Heart right ventricle (tissue), 16 donors: Measurements from ENCODE around the gene SGTA. TPM values are rescaled to one million over a fixed set of nuclear protein-coding genes. Genes with fewer than 3 reads are reported as not detected.

Source experiments
- ATAC-seq, 8 donors: fragments of 200-7000 bp; cut with Tn5 transposase; one replicate each; pipeline ENCODE4 v1.9.1; 2020; ENCODE audit warnings: mild to moderate bottlenecking in 8 of 8, moderate library complexity in 8 of 8, moderate number of reproducible peaks in 1 of 8
- DNase-seq, 2 donors: peaks; one replicate each; pipeline ENCODE4 v3.0.0-alpha.2; 2020
- H3K27ac ChIP-seq, 10 donors: fragments of 200-600 bp; sonication (generic) in 2 of 10; one replicate each; pipeline versions ENCODE4 v1.5.0 to v1.8.0; 2020 to 2022; ENCODE audit warnings: mild to moderate bottlenecking in 3 of 10
- H3K27me3 ChIP-seq, 7 donors: fragments of 200-600 bp; one replicate each; pipeline ENCODE4 v1.8.0; 2021 to 2022; ENCODE audit warnings: mild to moderate bottlenecking in 2 of 7
- H3K36me3 ChIP-seq, 9 donors: fragments of 200-600 bp; sonication (generic) in 1 of 9; one replicate each; pipeline versions ENCODE4 v1.5.0 to v1.8.0; 2020 to 2022; ENCODE audit warnings: mild to moderate bottlenecking in 2 of 9
- H3K4me1 ChIP-seq, 9 donors: fragments of 200-600 bp; sonication (generic) in 1 of 9; one replicate each; pipeline versions ENCODE4 v1.5.0 to v1.8.0; 2020 to 2022; ENCODE audit warnings: mild to moderate bottlenecking in 4 of 9
- H3K4me3 ChIP-seq, 10 donors: fragments of 200-600 bp; sonication (generic) in 2 of 10; one replicate each; pipeline versions ENCODE4 v1.5.0 to v1.8.0; 2020 to 2022; ENCODE audit warnings: mild to moderate bottlenecking in 7 of 10, moderate library complexity in 2 of 10
- H3K9me3 ChIP-seq, 11 donors: fragments of 200-600 bp in 10 of 11; sonication (generic) in 2 of 11; one replicate each; pipeline versions ENCODE4 v1.5.0 to v1.8.0; 2013 to 2022; ENCODE audit warnings: mild to moderate bottlenecking in 2 of 11, control low read depth in 1 of 11, moderate library complexity in 1 of 11
- CTCF ChIP-seq, 9 donors: fragments of 200-600 bp; sonication (generic) in 2 of 9; IDR thresholded peaks; one replicate each; pipeline versions ENCODE4 v1.5.0 to v1.8.0; 2021 to 2022; ENCODE audit warnings: antibody characterized with exemption in 9 of 9, mild to moderate bottlenecking in 5 of 9, moderate library complexity in 1 of 9
- WGBS, 2 donors: extraction: QIAGEN DNeasy Blood & Tissue Kit; methylation state at CpG; one replicate each; pipeline ENCODE4 v1.1.7; 2013; ENCODE audit warnings: inconsistent platforms in 1 of 2; 5-methylcytosine and 5-hydroxymethylcytosine counted together
- intact Hi-C, 10 donors: fragments of 100-400 bp; cut with DNase I; formaldehyde crosslinking; loops; one replicate each; pipeline versions ENCODE4 v1.11.1 to v1.14.2; 2022
- polyA plus RNA-seq, 2 donors: library from polyadenylated mRNA; stranded (reverse); fragments of 200-250 nt; gene quantifications; one replicate each; pipeline ENCODE4 v1.2.3, GENCODE V29; 2013
- total RNA-seq, 10 donors: library from RNA; stranded (reverse); fragmentation: NEBNext Ultra II Directional in 3 of 10; extraction: Animal tissue kit (Norgen Biotek cat#: 25700) in 3 of 10; gene quantifications; one replicate each; pipeline versions ENCODE4 v1.2.1 to v1.2.4, GENCODE V29; 2021 to 2023
- donor health status: Arrhythmogenic right ventricular cardiomyopathy.
- donor health status: ischemic (EF 13 %, LVEDD 7.1; RV severe dilation, severe dysfunction).
- donor health status: healthy with polysubstance abuse.
- donor health status: DM: no; HTN: yes; CAD: no.
- donor health status: DM: no; HTN: no; CAD: no.
- donor health status: ischemic (EF 25% LVEDD 6.9; RV normal size, moderate dysfunction).
- donor health status: ischemic (EF 25% LVEDD 5.7; RV mildly dilated, moderate dysfunction).
- donor health status: healthy.
- donor health status: DM: yes; HTN: yes; CAD: no.
- donor health status: Ischemic cardiomyopathy.
- donor health status: ischemic (EF 35%, LVEDD 5.7; RV mildly dilated, moderate dysfunction).
- donor health status: nonischemic (EF 11% LVEDD 7.7; RV severe dilation, severe dysfunction).
- donor health status: DM: yes; HTN: yes; CAD: no.
- donor health status: PGD.
- donor health status: ischemic (EF 29% LVEDD 5.4; RV normal size, mild dysfunction).
- donor health status: nonischemic (EF 23%, LVEDD 6.1; RV moderate dilation, normal function).

The SGTA gene
- total and polyA plus RNA-seq, 12 donors, result 52.6 to 102 (median 66.2) TPM

DNA sequence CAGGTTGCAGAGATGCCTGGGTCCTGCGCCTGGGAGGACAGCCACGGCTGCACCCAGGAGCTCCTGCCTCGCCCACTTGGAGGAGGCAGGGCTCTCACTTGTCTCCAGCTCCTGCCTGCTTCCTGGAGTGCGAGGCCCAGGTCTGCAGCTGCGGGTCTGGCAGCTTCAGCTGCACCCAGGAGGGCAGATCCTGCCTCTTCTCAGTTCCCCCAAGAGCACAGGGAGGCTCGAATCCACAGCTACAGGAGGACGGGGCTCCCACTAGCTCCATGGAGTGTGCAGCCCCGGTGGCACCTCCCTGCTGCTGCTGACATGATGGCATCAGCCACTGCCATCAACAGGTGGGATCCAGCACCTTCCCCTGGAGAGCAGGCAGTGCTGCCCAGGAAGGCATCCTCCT is 41.1 kb upstream of the SGTA start:
- intact Hi-C loops, result no loop called here
- Histone ChIP-seq H3K9me3 (peaks cover 0 to 23% (median 0%) of the 10 kb centered on the region in 11 donors), H3K36me3 (peaks cover 0 to 51% (median 21%) of the 10 kb centered on the region in 9 donors), H3K4me1 (peaks cover 0 to 18% (median 8%) of the 10 kb centered on the region in 9 donors), H3K4me3 (no peak overlapping the region), H3K27me3 (no peaks in the 10 kb centered on the region), H3K27ac (no peak overlapping the region)
- ATAC-seq (no peak), DNase-seq (no peak)
- no peak for TF ChIP-seq CTCF (IDR thresholded peaks at IDR 0.05)
- 69 to 73% methylated on average over 8 of the region's 8 CpGs for WGBS, 2 donors

DNA sequence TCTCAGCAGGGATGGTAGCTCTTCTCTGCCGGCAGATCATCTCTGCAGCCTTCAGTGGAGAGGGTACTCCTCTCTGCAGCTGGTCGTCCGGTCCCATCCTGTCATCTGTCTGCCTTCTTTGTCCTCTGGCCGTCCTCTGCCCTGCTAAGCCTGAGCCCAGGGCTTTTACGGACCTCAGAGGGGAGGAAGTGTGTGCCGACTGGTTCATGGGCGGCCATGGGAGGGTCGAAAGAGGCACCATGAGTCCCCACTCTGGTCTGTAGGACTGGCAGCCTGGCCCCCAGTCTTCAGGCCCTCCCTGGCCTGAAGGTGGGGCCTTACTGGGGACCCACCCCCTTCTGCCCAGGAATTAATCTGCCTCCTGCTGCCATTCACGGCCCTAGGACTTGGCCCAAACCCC is 40.6 kb upstream of the SGTA start:
- Histone ChIP-seq H3K36me3 (peaks cover 0 to 46% (median 17%) of the 10 kb centered on the region in 9 donors), H3K4me1 (peaks cover 0 to 19% (median 8%) of the 10 kb centered on the region in 9 donors), H3K27me3 (no peaks in the 10 kb centered on the region), H3K27ac (no peak overlapping the region), H3K9me3 (peaks cover 0 to 19% (median 0%) of the 10 kb centered on the region in 11 donors), H3K4me3 (no peak overlapping the region)
- DNase-seq, result no peak
- intact Hi-C loops, result no loop called here
- no peak for ATAC-seq
- TF ChIP-seq CTCF (IDR thresholded peaks at IDR 0.05), result no peak
- 77 to 87% methylated on average over 9 of the region's 9 CpGs for WGBS, 2 donors

- peaks cover 0 to 38% (median 15%) of the 10 kb centered on the region in 9 donors for H3K36me3 ChIP-seq
- peaks cover 0 to 19% (median 8%) of the 10 kb centered on the region in 9 donors for H3K4me1 ChIP-seq
- 92 to 96% methylated on average over 5 of the region's 5 CpGs for WGBS, 2 donors
- intact Hi-C loops, result no loop called here
- no peaks in the 10 kb centered on the region for H3K27me3 ChIP-seq
- TF ChIP-seq CTCF (IDR thresholded peaks at IDR 0.05), result no peak
- no peak overlapping the region for H3K27ac ChIP-seq
- peaks cover 0 to 11% (median 0%) of the 10 kb centered on the region in 11 donors for H3K9me3 ChIP-seq
- DNase-seq (no peak), ATAC-seq (no peak)
- no peak overlapping the region for H3K4me3 ChIP-seq
Measured at GRCh38 chr19:2822846-2823245, 39.8 kb upstream of the SGTA start.

- Histone ChIP-seq H3K9me3 (no peaks in the 10 kb centered on the region), H3K27me3 (no peaks in the 10 kb centered on the region), H3K4me1 (peaks cover 0 to 19% (median 8%) of the 10 kb centered on the region in 9 donors), H3K4me3 (peak overlapping the region; percentile 72 to 87 (median 82)), H3K27ac (peak overlapping the region in 9 of 10 donors; percentile 32 to 83 (median 70)), H3K36me3 (peaks cover 0 to 17% (median 7%) of the 10 kb centered on the region in 9 donors)
- WGBS, 2 donors, result 2% methylated on average over 25 to 36 of the region's 36 CpGs
- ATAC-seq, result peak in 4 of 8 donors; percentile 10 to 31 (median 16)
- intact Hi-C loops, result no loop called here
- no peak for DNase-seq
- no peak for TF ChIP-seq CTCF (IDR thresholded peaks at IDR 0.05)
Measured at GRCh38 chr19:2820112-2820702, 37.1 kb upstream of the SGTA start.
